ENCODE results near the gene ASIC2. TPM values are rescaled to one million over a fixed set of nuclear protein-coding genes. Genes with fewer than 3 reads are reported as not detected.

Gene ASIC2
- total RNA-seq, 1 experiment from 2014 or later: not detected

GRCh38 chr17:33258296-33258695 is 34.8 kb downstream of the ASIC2 start:
- Histone ChIP-seq H3K4me1 (no peaks in the 10 kb centered on the region), H3K4me3 (ENCODE audit: low read depth, low read length) (no peak overlapping the region), H3K27me3 (replicated peaks; ENCODE audit: control insufficient read depth, insufficient read depth, low read length) (peaks cover 1% of the 10 kb centered on the region), H3K9me3 (no peaks in the 10 kb centered on the region), H3K36me3 (ENCODE audit: control insufficient read depth, insufficient read depth, low read length) (no peaks in the 10 kb centered on the region)
- Mint-ChIP-seq H3K36me3 (ENCODE audit: insufficient read depth, unreplicated experiment) (no peaks in the 10 kb centered on the region), H3K4me3 (ENCODE audit: unreplicated experiment) (no peak overlapping the region), H3K4me1 (ENCODE audit: low read depth, unreplicated experiment) (no peaks in the 10 kb centered on the region), H3K27me3 (ENCODE audit: insufficient read depth, unreplicated experiment) (peaks cover 20% of the 10 kb centered on the region), H3K27ac (ENCODE audit: unreplicated experiment) (no peak overlapping the region), H3K9me3 (ENCODE audit: unreplicated experiment) (no peaks in the 10 kb centered on the region)
- no TSS peak for BruUV-seq (replicated peaks)
- intact Hi-C loops (cut with micrococcal nuclease; ENCODE audit: unreplicated experiment): no loop called here
- ChIA-PET POLR2A (no interaction called here), CTCF (no interaction called here)
- no peak for DNase-seq
- TF ChIP-seq, protein P1, sequence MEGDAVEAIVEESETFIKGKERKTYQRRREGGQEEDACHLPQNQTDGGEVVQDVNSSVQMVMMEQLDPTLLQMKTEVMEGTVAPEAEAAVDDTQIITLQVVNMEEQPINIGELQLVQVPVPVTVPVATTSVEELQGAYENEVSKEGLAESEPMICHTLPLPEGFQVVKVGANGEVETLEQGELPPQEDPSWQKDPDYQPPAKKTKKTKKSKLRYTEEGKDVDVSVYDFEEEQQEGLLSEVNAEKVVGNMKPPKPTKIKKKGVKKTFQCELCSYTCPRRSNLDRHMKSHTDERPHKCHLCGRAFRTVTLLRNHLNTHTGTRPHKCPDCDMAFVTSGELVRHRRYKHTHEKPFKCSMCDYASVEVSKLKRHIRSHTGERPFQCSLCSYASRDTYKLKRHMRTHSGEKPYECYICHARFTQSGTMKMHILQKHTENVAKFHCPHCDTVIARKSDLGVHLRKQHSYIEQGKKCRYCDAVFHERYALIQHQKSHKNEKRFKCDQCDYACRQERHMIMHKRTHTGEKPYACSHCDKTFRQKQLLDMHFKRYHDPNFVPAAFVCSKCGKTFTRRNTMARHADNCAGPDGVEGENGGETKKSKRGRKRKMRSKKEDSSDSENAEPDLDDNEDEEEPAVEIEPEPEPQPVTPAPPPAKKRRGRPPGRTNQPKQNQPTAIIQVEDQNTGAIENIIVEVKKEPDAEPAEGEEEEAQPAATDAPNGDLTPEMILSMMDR (IDR thresholded peaks at IDR 0.05; ENCODE audit: insufficient read depth in 1 of 2, low read depth in 1 of 2, low read length in 1 of 2, severe bottlenecking in 1 of 2, unreplicated experiment in 1 of 2): no peak

DNA sequence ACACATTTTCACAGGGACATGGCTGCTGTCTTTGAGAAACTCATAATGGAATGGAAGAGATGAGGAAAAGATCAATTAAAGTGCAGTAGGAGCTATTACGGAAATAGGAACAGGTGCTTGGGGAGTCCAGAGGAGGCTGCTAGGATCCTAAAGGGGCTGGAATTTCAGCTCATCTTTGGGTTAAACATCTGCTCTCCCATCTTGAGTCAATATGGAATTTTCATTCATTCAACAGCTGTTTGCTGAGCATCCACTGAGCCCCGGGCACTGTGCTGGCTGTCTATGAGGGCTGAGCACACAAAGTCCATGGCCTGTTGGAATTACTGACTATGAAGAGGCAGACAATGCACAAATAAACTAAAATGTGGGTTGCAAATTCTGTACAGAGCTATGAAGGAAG is 47.9 kb downstream of the ASIC2 start:
- H3K9me3 Mint-ChIP-seq (ENCODE audit: unreplicated experiment): no peaks in the 10 kb centered on the region
- intact Hi-C loops (cut with micrococcal nuclease; ENCODE audit: unreplicated experiment): no loop called here
- no peaks in the 10 kb centered on the region for H3K36me3 Mint-ChIP-seq (ENCODE audit: insufficient read depth, unreplicated experiment)
- no peaks in the 10 kb centered on the region for H3K4me1 ChIP-seq
- TF ChIP-seq, protein P1 (IDR thresholded peaks at IDR 0.05; ENCODE audit: insufficient read depth in 1 of 2, low read depth in 1 of 2, low read length in 1 of 2, severe bottlenecking in 1 of 2, unreplicated experiment in 1 of 2): no peak
- H3K36me3 ChIP-seq (ENCODE audit: control insufficient read depth, insufficient read depth, low read length): no peaks in the 10 kb centered on the region
- H3K27me3 ChIP-seq (replicated peaks; ENCODE audit: control insufficient read depth, insufficient read depth, low read length): no peaks in the 10 kb centered on the region
- no peak overlapping the region for H3K4me3 ChIP-seq (ENCODE audit: low read depth, low read length)
- no peaks in the 10 kb centered on the region for H3K9me3 ChIP-seq
- POLR2A ChIA-PET: no interaction called here
- H3K27me3 Mint-ChIP-seq (ENCODE audit: insufficient read depth, unreplicated experiment): peaks cover 34% of the 10 kb centered on the region
- H3K27ac Mint-ChIP-seq (ENCODE audit: unreplicated experiment): no peak overlapping the region
- H3K4me1 Mint-ChIP-seq (ENCODE audit: low read depth, unreplicated experiment): no peaks in the 10 kb centered on the region
- no peak for DNase-seq
- CTCF ChIA-PET: no interaction called here
- no peak overlapping the region for H3K4me3 Mint-ChIP-seq (ENCODE audit: unreplicated experiment)
- no TSS peak for BruUV-seq (replicated peaks)

DNA sequence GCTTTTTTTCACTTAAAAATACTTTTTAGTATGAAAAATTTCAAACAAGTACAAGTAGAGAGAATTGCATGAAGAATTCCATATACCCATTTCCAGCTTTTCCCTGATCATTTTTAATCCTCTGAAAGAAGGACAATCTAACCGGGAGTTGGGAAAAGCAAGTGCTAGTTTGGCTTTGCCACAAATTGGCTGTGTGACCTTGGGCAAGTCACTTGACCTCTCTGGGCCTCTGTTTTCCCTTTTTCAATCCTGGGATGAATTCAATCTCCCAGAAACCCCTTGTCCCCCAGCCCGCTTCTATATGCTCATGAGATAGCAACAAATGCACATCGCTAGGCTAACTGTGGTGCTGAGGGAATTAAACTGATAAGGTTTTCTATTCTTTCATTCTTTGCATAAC is 49.4 kb downstream of the ASIC2 start:
- Mint-ChIP-seq H3K27me3 (ENCODE audit: insufficient read depth, unreplicated experiment) (peaks cover 29% of the 10 kb centered on the region), H3K36me3 (ENCODE audit: insufficient read depth, unreplicated experiment) (no peaks in the 10 kb centered on the region)

More for the DNA sequence above, 49.4 kb downstream of the ASIC2 start:
- H3K9me3 Mint-ChIP-seq (ENCODE audit: unreplicated experiment): no peaks in the 10 kb centered on the region
- Histone ChIP-seq H3K36me3 (ENCODE audit: control insufficient read depth, insufficient read depth, low read length) (no peaks in the 10 kb centered on the region), H3K9me3 (no peaks in the 10 kb centered on the region), H3K4me3 (ENCODE audit: low read depth, low read length) (no peak overlapping the region), H3K4me1 (no peaks in the 10 kb centered on the region), H3K27me3 (replicated peaks; ENCODE audit: control insufficient read depth, insufficient read depth, low read length) (no peaks in the 10 kb centered on the region)
- BruUV-seq (replicated peaks): no TSS peak
- intact Hi-C loops (cut with micrococcal nuclease; ENCODE audit: unreplicated experiment): no loop called here
- TF ChIP-seq, protein P1 (IDR thresholded peaks at IDR 0.05; ENCODE audit: insufficient read depth in 1 of 2, low read depth in 1 of 2, low read length in 1 of 2, severe bottlenecking in 1 of 2, unreplicated experiment in 1 of 2): no peak
- ChIA-PET POLR2A (no interaction called here), CTCF (no interaction called here)
- no peak overlapping the region for H3K27ac Mint-ChIP-seq (ENCODE audit: unreplicated experiment)
- no peak overlapping the region for H3K4me3 Mint-ChIP-seq (ENCODE audit: unreplicated experiment)
- no peak for DNase-seq
- H3K4me1 Mint-ChIP-seq (ENCODE audit: low read depth, unreplicated experiment): no peaks in the 10 kb centered on the region

All from Caco-2 (cell line).